HL-60 (cell line): ENCODE measurements around the gene HHIP.
"Not testable (repeated sequence)": the region's sequence is repeated elsewhere in the genome, so short reads cannot be mapped to it uniquely, and the experiment has no call there.

Source experiments
- CTCF ChIP-seq: IDR thresholded peaks from one replicate; pipeline ENCODE4 v1.5.1; 2011; ENCODE audit warnings: low read length, control low read depth, inconsistent platforms; ENCODE audit not compliant: insufficient read depth
- GABPA ChIP-seq: IDR thresholded peaks from 2 replicates; pipeline ENCODE4 v1.6.1; 2012; ENCODE audit warnings: low read depth
- POLR2AphosphoS5 ChIP-seq: IDR thresholded peaks from 2 replicates; pipeline ENCODE4 v1.6.1; 2012; ENCODE audit warnings: low read depth
- REST ChIP-seq: IDR thresholded peaks from 2 replicates; pipeline ENCODE4 v1.6.1; 2012; ENCODE audit warnings: low read depth; ENCODE audit not compliant: insufficient replicate concordance
- SPI1 ChIP-seq: IDR thresholded peaks from 2 replicates; pipeline ENCODE4 v1.6.1; 2012; ENCODE audit warnings: low read depth, mild to moderate bottlenecking, borderline replicate concordance

GRCh38 chr4:144768809-144769208, 122.9 kb downstream of the HHIP start:
- not testable (repeated sequence) for TF ChIP-seq CTCF, POLR2AphosphoS5, REST, GABPA, SPI1
